Limb (tissue), 2 donors: ENCODE results near the gene MRPL4.
"Not testable (repeated sequence)": the region's sequence is repeated elsewhere in the genome, so short reads cannot be mapped to it uniquely, and the experiment has no call there.

Experiments used
- DNase-seq, 2 donors: peaks; one replicate each; pipeline ENCODE4 v3.0.0-alpha.2; 2016; ENCODE audit errors: extremely low spot score in 2 of 2

The MRPL4 gene

DNA sequence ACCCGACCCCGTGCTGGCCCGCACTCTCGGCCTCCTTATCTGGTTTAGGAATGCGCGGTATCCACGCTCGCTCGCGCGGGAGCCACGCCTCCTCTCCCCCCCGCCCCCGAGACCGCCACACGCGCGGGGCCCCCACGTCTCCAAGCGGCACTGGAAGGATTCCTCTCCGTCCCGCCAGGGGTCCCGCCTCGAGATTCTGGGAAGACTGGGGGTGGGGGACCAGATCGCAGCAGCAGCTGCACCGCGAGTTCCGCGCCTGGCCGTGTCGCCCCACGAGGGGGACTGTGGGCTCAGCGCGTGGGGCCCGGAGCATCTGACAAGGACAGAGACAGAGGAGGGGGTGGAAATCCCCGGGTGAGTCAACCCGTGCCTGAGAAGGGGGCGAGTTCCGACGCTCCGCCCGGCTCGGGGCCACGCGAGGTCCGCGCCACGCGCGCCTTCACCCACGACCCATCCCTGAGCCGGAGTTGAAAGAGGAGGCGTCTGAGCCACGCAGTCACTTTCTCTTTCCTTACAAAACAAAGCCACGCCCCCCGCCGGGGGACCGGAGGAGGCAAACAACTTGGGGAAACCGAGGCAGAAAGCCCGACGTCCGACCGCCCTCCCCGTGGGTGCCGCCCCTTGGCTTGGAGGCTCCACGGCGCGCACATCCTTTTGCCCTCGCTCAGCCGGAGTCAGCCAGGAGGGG lies 21.7 kb upstream of the MRPL4 start:
- DNase-seq: peak; percentile 38 to 82

GRCh38 chr19:10230861-10231611 lies 21.0 kb upstream of the MRPL4 start, which contains the start of gene S1PR2:
Gene S1PR2, minus strand, starts transcription at chr19:10231331. Its CDS starts 6,426 bp downstream, at chr19:10224905.
- DNase-seq: peak; percentile 89 to 92

DNA sequence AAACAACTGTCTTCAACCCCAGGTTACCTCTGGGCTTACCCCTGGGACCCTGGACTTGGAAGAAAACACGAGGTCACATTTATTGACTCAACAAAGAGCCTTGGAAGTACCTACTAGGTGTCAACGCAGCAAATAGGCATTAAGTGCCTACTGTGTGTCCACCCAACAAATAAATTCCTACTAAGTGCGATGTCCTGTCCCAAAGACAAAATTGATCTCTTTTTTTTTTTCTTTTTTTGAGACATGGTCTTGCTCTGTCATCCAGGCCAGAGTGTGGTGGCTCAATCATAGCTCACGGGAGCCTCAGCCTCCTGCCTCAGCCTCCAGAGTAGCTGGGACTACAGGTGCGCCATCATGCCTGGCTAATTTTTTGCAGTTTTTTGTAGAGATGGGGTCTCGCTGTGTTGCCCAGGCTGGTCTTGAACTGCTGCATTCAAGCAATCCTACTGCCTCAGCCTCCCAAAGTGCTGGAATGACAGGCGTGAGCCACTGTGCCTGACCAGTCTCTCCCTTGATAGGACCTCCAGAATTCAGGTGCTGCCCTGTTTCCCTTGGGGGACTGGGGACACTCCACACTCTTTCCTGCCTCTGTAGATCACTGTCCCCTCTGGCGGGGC lies 20.3 kb upstream of the MRPL4 start:
- DNase-seq: no peak

DNA sequence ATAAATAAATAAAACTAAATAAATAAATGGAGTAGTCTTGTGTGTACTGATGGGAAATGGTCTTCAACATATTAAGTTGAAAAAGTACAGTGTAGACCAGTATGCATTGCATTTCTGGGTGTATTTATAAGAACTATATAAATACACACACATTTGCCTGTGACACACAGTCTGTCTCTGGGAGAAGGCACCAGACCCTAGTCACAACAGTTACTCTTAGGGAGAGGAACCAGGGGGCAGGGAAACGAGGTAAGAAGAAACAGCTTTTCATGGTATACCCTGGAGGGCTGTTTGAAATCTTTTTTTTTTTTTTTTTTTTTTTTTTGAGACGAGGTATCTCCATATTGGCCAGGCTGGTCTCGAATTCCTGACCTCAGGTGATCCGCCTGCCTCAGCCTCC lies 18.1 kb upstream of the MRPL4 start:
- DNase-seq: no peak

- no peak for DNase-seq
These were observed 17.0 kb upstream of the MRPL4 start for GRCh38 chr19:10235003-10235402.

DNA sequence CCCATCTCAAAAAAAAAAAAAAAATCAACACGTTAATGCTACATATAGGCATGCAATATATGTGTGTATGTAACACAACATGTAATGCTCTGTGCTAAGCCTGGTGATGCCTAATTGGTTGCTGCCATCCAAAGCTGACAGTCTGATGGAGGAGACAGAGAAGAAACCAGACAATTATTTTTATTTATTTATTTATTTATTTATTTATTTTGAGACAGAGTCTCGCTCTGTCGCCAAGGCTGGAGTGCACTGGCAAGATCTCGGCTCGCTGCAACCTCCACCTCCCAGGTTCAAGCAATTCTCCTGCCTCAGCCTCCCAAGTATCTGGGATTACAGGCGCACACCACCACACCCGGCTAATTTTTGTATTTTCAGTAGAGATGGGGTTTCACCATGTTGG lies 16.6 kb upstream of the MRPL4 start:
- DNase-seq: not testable (repeated sequence)

GRCh38 chr19:10237702-10238101 lies 14.3 kb upstream of the MRPL4 start:
- no peak for DNase-seq

DNA sequence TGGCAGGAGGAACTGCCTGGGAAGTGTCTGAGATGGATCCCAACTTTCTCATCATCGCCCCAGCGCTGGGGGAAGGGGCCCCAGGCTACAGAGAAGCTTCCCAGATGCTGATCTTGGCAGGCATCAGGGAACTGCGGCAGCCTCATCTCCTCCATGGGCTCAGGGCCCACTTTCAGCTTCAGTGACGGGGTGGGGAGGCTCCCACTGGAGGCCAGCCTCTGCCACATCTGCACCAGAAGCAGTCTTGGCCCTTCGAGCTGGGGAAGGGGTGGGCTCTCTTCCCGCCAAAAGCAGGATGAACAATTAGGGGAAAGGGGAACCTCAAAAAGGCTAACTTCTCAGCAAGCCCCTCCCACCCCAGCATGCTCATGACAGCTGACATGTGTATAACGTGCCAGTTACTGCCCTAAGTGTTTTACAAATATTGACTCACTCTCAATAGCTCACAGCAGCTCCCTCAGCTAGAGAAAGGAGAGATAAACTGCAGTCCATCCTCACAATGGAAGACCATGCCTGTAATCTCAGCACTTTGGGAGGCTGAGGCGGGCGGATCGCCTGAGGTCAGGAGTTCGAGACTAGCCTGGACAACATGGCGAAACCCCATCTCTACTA lies 13.7 kb upstream of the MRPL4 start:
- peak; percentile 72 to 82 for DNase-seq

- not testable (repeated sequence) for DNase-seq
These were observed 10.1 kb upstream of the MRPL4 start for GRCh38 chr19:10241826-10242449.

- no peak for DNase-seq
These were observed 8.4 kb upstream of the MRPL4 start for GRCh38 chr19:10243606-10244005.

DNA sequence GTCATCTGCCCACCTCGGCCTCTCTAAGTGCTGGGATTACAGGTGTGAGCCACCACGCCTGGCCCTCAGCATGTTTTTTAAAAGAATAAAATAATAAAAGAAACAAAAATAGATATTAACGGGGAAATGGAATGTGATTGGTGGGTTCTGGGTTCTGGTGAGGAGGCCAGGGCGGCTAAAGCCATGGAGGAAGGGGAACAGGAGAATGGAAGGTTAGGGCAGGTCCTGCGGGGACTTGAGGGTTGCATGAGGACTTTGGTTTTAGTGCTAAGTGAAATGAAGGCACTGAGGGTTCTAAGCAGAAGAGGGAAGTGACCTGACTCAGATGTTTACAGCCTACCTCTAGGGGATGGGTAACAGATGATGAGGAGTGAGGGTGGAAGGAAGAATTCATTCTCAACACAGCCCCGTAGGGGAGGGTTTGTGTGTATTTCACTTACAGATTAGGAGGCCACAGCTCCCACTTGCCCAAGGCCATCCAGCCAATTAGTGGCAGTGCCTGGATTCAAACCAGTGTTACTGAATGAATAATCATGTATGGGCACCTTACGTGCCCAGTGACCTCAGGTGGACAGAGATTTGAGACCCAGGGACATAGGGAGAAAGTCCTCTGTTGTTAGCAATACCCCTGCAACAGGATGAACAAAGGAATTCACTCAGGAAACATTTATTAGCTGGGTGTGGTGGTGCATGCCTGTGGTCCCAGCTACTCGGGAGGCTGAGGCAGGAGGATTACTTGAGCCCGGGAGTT lies 6.7 kb upstream of the MRPL4 start:
- no peak for DNase-seq

GRCh38 chr19:10246511-10246910 lies 5.5 kb upstream of the MRPL4 start:
- DNase-seq: no peak

DNA sequence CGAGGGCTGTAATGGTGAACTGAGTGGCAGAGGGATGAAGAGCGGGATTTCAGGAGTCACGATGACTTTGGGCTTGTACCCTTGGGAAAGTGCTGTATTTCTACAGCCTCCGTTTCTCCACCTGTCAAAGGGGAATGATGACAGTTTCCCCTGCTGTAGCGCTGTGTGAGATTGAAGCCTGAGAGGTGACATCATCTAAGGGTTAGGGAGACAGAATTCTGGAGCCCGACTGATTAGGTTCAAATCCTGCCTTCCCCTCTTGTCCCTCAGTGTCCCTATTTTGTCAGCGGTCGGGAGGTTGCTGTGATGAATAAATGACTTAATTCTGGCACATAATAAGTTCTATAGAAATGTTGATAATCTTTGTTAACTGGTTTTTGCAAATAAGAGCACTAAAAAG lies 693 bp downstream of the MRPL4 start:
- DNase-seq: no peak

- DNase-seq: no peak
These were observed 2.2 kb downstream of the MRPL4 start for GRCh38 chr19:10254244-10254643.

DNA sequence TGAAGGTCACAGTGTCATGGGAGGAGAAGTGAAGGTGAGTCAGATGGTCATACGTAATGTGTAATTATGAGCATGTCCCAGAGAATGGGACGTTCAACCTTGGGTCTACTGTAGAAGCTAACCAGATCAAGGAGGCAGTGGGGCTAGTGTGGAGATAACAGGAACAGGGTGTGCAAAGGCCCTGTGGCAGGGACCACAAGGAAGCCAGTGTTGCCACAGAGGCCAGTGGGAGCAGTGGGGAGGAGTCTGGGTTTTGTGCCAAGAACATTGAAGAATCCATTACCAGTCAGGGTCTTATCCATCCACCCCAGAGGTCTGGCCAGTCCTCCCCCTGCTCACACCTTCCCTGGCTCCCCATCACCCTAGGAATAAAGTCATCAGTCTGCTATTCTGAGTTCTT lies 3.3 kb downstream of the MRPL4 start:
- DNase-seq: no peak

GRCh38 chr19:10256551-10256950 lies 4.5 kb downstream of the MRPL4 start:
- DNase-seq: no peak

GRCh38 chr19:10256970-10257615 lies 5.1 kb downstream of the MRPL4 start:
- DNase-seq: no peak

DNA sequence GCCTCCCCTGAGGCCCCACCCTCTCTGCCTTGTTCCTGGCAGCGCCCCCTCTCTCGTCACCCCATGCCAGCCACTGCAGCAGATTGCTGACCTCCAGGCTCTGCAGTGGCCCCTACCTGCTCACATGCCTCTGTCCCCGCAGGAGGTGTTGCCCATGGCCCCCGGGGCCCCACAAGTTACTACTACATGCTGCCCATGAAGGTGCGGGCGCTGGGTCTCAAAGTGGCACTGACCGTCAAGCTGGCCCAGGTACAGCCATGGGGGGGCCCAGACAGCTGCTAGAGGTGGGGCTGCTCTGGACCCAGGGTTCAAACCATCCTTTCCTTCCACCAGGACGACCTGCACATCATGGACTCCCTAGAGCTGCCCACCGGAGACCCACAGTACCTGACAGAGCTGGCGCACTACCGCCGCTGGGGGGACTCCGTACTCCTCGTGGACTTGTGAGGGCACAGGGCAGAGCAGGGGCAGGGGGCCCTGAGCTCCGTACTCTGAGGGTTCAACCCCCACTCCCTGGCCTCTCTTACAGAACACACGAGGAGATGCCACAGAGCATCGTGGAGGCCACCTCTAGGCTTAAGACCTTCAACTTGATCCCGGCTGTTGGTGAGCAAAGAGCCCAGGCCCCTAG lies 6.2 kb downstream of the MRPL4 start:
- no peak for DNase-seq

DNA sequence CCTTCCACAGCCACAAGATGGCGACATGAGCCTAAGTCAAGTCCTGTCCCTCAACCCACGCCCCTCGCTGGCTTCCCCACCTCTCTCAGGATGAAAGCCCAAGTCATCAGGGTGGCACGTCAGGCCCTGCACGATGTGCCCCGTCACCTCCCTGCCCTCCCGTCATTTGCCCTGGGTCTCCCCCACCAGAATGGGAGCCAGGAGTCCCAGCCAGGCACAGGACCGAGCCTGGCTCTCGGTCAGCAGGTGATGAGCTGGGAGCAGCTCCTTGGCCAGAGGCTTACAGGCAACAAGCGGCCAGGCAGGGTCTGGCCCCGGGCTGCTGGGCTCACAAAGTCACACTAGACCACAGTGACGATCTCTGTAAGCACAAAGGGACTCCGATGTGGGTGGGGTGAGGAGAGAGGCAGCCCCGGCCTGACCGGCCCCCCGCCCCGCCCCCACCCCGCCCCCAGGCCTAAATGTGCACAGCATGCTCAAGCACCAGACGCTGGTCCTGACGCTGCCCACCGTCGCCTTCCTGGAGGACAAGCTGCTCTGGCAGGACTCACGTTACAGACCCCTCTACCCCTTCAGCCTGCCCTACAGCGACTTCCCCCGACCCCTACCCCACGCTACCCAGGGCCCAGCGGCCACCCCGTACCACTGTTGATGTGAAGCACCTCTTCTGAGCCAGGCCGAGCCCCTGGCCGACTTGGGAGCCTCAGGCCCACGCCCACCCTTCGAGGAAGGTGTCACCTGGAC lies 7.3 kb downstream of the MRPL4 start:
- peak; percentile 75 to 86 for DNase-seq
